CD4-positive, alpha-beta T cell treated with Interleukin-4 for 4 hours (primary cell): ENCODE data around the gene TRIM24.

Experiments used
- DNase-seq: peaks from one replicate; pipeline ENCODE4 v3.0.0-alpha.2; 2020

Gene TRIM24

GRCh38 chr7:138630059-138630610 lies 170.1 kb downstream of the TRIM24 start:
- no peak for DNase-seq

DNA sequence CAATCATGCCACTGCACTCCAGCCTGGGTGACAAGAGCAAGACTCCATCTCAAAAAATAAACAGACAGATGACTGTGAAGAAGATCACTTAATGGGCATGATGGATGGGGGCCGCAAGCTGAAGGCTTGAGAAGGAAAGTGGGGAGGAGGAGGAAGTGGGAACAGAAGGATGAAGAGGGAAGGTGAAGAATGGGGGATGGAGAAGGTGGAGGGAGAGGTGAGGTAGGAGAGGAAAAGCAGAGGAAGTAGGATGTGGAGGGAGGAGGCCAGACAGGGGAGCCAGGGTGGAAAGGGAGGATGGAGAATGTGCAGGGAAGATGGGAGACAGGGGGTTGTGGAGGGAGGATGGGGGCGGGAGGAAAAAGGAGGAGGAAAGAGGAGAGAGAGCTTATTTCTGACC lies 172.3 kb downstream of the TRIM24 start:
- DNase-seq, result no peak

DNA sequence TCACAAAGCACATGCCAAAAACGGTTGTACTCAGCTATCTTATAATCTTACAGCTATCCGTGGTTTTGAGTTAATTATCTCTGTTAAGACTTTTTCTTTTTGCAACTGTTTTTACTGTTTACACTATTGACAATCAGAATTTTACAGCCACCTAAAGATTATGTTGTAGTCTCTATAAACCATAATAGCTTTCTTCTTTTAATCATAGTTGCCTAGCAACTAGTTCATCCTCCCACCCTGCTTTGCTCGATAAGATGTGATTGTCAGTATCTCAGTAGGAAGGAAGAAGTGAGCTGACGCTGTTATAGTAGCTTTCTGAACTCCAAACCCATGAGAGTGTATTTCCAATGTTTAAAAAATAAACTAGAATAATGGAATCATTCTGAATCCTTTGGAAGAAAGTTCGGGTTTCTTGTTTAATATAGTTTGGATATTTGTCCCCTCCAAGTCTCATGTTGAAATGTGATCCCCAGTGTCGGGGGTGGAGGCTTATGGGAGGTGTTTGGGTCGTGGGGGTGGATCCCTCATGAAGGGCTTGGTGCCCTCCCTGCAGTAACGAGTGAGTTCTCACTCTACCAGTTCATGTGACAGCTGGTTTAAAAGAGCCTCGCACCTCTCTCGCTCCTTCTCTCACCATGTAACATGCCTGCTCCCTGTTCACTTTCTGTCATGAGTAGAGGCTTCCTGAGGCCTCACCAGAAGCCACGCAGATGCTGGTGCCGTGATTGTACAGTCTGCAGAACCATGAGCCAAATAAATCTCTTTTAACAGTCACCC lies 173.0 kb downstream of the TRIM24 start:
- no peak for DNase-seq
